Fibroblast of villous mesenchyme (primary cell): Measurements from ENCODE around the gene SH3TC2. TPM values are rescaled to one million over a fixed set of nuclear protein-coding genes. Genes with fewer than 3 reads are reported as not detected.
"Not testable (repeated sequence)": the region's sequence is repeated elsewhere in the genome, so short reads cannot be mapped to it uniquely, and the experiment has no call there.

Experiments
- DNase-seq: peaks from one replicate; pipeline ENCODE4 v3.0.0-alpha.2; 2010; ENCODE audit warnings: low read depth
- H3K4me3 ChIP-seq: 2 replicates; pipeline ENCODE4 v1.5.1; 2011; ENCODE audit warnings: low read depth, mild to moderate bottlenecking, low read length
- total RNA-seq: library from RNA; depleted of rRNA; stranded (reverse); fragments of >200 nt; gene quantifications from 2 replicates; pipeline ENCODE4 v1.2.3, GENCODE V29; 2012
- TF ChIP-seq, protein P1 (sequence below): IDR thresholded peaks from 2 replicates; pipeline ENCODE4 v1.5.1; 2012; ENCODE audit warnings: low read depth, mild to moderate bottlenecking, low read length; ENCODE audit not compliant: insufficient read depth

The SH3TC2 gene
- total RNA-seq, 1 donor: 13.4 TPM

- no peak for DNase-seq
- no peak overlapping the region for H3K4me3 ChIP-seq
- TF ChIP-seq, protein P1, sequence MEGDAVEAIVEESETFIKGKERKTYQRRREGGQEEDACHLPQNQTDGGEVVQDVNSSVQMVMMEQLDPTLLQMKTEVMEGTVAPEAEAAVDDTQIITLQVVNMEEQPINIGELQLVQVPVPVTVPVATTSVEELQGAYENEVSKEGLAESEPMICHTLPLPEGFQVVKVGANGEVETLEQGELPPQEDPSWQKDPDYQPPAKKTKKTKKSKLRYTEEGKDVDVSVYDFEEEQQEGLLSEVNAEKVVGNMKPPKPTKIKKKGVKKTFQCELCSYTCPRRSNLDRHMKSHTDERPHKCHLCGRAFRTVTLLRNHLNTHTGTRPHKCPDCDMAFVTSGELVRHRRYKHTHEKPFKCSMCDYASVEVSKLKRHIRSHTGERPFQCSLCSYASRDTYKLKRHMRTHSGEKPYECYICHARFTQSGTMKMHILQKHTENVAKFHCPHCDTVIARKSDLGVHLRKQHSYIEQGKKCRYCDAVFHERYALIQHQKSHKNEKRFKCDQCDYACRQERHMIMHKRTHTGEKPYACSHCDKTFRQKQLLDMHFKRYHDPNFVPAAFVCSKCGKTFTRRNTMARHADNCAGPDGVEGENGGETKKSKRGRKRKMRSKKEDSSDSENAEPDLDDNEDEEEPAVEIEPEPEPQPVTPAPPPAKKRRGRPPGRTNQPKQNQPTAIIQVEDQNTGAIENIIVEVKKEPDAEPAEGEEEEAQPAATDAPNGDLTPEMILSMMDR: no peak
Observed at GRCh38 chr5:149089796-149090195, 26.9 kb upstream of the SH3TC2 start.

DNA sequence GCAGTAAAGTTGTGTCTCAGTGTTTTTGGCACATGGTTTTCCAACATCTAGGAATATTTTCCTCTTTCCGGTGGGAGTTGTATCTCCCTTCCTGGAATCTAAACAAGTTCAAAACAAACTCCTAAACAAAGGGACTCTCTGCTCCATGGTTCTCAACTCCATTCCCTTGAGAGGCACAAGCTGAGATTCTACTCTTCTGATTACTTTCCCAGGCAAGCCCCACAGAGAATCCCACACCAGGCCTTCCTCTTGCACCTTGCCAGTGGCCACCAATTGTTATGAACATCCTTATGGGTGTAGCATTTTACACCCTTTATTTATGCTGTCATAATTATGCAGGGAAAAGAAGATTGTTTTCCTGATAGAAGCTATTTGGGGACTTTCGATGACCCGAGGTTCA is 25.8 kb upstream of the SH3TC2 start:
- no peak overlapping the region for H3K4me3 ChIP-seq
- DNase-seq: no peak
- TF ChIP-seq, protein P1: no peak

DNA sequence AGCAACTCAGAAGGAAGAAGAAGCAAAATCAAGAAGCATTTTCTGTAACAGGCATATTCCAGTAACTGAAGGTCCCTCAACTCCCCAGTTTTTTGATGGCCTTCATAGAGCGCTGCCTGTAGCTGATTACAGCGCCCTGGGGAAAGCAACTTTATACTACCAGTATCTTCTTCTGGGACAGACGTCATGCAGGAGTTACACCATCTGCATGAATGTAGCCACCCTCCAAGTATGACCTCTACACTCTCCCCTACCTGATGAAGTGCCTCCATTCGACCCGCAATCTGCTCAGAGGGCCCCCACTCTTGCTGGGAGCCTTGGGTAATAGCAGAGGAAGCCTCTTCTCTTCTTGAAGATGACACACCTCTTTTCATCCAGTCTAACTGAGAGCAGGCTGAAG is 21.0 kb upstream of the SH3TC2 start:
- H3K4me3 ChIP-seq: no peak overlapping the region
- DNase-seq: no peak
- TF ChIP-seq, protein P1: no peak

- H3K4me3 ChIP-seq: no peak overlapping the region
- TF ChIP-seq, protein P1: no peak
- no peak for DNase-seq
Observed at GRCh38 chr5:149082271-149082670, 19.4 kb upstream of the SH3TC2 start.

DNA sequence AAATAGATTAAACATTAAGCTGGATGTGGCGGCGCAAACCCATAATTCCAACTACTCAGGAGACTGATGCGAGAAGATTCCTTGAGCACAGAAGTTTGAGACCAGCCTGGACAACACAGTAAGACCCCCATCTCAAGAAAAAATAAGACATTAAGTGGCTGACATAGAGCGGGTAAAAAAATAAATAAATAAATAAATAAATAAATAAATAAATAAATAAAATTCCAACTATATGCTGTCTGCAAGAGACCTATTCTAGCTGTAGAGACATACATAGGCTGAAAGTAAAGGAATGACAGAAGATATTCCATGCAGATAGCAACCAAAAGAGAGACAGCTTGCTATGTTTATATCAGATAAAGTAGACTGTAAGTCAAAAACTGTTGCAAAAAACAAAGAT is 17.4 kb upstream of the SH3TC2 start:
- no peak overlapping the region for H3K4me3 ChIP-seq
- TF ChIP-seq, protein P1: no peak
- no peak for DNase-seq

DNA sequence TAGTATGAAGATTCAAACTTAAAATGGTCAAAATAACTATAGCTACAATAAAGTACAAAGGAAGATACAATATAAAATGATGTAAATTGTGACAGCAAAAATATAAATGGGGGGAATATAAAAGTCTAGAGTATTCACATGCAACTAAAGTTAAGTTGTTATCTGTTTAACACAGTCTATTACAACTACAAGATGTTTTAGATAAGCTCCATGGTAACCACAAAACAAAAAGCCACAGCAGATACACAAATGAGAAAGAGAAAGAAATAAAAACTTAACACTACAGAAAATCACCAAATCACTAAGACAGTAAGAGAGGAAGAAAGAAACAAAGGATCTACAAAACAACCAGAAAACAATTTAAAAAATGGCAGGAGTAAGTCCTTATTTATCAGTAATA is 17.0 kb upstream of the SH3TC2 start:
- TF ChIP-seq, protein P1: no peak
- DNase-seq: peak; percentile 66

GRCh38 chr5:149074071-149074470 is 11.2 kb upstream of the SH3TC2 start:
- not testable (repeated sequence) for DNase-seq, H3K4me3 ChIP-seq

More for the DNA sequence above, 17.0 kb upstream of the SH3TC2 start:
- H3K4me3 ChIP-seq: no peak overlapping the region
